GM12878 (cell line): ENCODE results near the gene TTL. TPM values are rescaled to one million over a fixed set of nuclear protein-coding genes. Genes with fewer than 3 reads are reported as not detected.

ENCODE experiments used
- ATAC-seq: fragments of 200-7000 bp; cut with Tn5 transposase; 3 replicates; pipeline ENCODE4 v1.9.1; 2020; ENCODE audit warnings: mild to moderate bottlenecking, moderate library complexity
- BruUV-seq: library from RNA; stranded (reverse); fragments of 400-500 nt; replicated peaks from 2 replicates; lab custom pipeline; 2021; lab: Mats Ljungman, UMichigan
- CTCF ChIA-PET: fragments of 300-600 bp; sonication (Branson Sonifier 250); formaldehyde crosslinking; extraction: SDS; loops from one replicate; lab custom pipeline; 2021; ENCODE audit warnings: inconsistent platforms; lab: Yijun Ruan, JAX
- POLR2A ChIA-PET: fragments of 350-600 bp; formaldehyde crosslinking; extraction: SDS; loops from one replicate; lab custom pipeline; 2021; ENCODE audit warnings: inconsistent platforms; lab: Charles Lee
- RAD21 ChIA-PET: fragments of 300-600 bp; sonication (Branson Sonifier 250); formaldehyde crosslinking; loops from one replicate; lab custom pipeline; 2023; ENCODE audit warnings: antibody characterized with exemption; ENCODE audit not compliant: unreplicated experiment; lab: Charles Lee
- SMC1A ChIA-PET: fragments of 300-600 bp; sonication (Branson Sonifier 250); formaldehyde crosslinking; loops from one replicate; lab custom pipeline; 2023; ENCODE audit not compliant: unreplicated experiment, uncharacterized antibody; lab: Charles Lee
- DNase-seq: peaks from one replicate; pipeline ENCODE4 v3.0.0-alpha.2; 2011; ENCODE audit warnings: low read depth, low spot score
- FAIRE-seq: peaks from 3 replicates; lab custom pipeline; 2011; peaks lifted over from hg19 to GRCh38; lab: Jason Lieb, UNC
- H2AFZ ChIP-seq: 2 replicates; pipeline ENCODE4 v1.6.0; 2011; ENCODE audit warnings: low read depth, low read length, control low read depth; ENCODE audit not compliant: control insufficient read depth
- H3K27ac ChIP-seq: 2 replicates; pipeline ENCODE4 v1.5.1; 2011; ENCODE audit warnings: control low read depth; ENCODE audit not compliant: control insufficient read depth, insufficient read depth
- H3K27me3 ChIP-seq, 2 experiments: replicated peaks in 1 of 2; 2 replicates each; pipeline versions ENCODE4 v1.6.0 to v1.6.1; 2011; ENCODE audit warnings: low read length in 1 of 2; ENCODE audit not compliant: control insufficient read depth in 2 of 2, insufficient read depth in 2 of 2
- H3K36me3 ChIP-seq, 2 experiments: 2 replicates each; pipeline ENCODE4 v1.5.1; 2011; ENCODE audit warnings: low read length in 1 of 2; ENCODE audit not compliant: control insufficient read depth in 2 of 2, insufficient read depth in 2 of 2
- H3K4me1 ChIP-seq: 2 replicates; pipeline ENCODE4 v1.6.1; 2011; ENCODE audit warnings: mild to moderate bottlenecking, low read length, moderate library complexity, mixed read lengths; ENCODE audit not compliant: control insufficient read depth, insufficient read depth
- H3K4me2 ChIP-seq: 2 replicates; pipeline ENCODE4 v1.6.0; 2011; ENCODE audit warnings: control low read depth; ENCODE audit not compliant: control insufficient read depth, insufficient read depth
- H3K4me3 ChIP-seq: fragments of 200-600 bp; sonication (generic); 2 replicates; pipeline ENCODE4 v1.5.1; 2016
- H3K79me2 ChIP-seq: 2 replicates; pipeline ENCODE4 v1.6.0; 2011; ENCODE audit warnings: low read length; ENCODE audit not compliant: control insufficient read depth, insufficient read depth
- H3K9ac ChIP-seq: 2 replicates; pipeline ENCODE4 v1.8.0; 2011; ENCODE audit warnings: low read length, control low read depth, mixed read lengths; ENCODE audit not compliant: control insufficient read depth, insufficient read depth
- H3K9me3 ChIP-seq: replicated peaks from 3 replicates; pipeline ENCODE4 v1.5.1; 2011; ENCODE audit warnings: mild to moderate bottlenecking, low read length; ENCODE audit not compliant: control insufficient read depth, insufficient read depth
- H4K20me1 ChIP-seq: 2 replicates; pipeline ENCODE4 v1.6.0; 2011; ENCODE audit not compliant: control insufficient read depth, insufficient read depth
- CHD2 ChIP-seq: IDR thresholded peaks from 2 replicates; pipeline ENCODE4 v1.6.1; 2011; ENCODE audit warnings: low read depth, low read length, improper control_type of control experiment, borderline replicate concordance
- E2F8 ChIP-seq: fragments of 450-650 bp; IDR thresholded peaks from 2 replicates; pipeline ENCODE4 v1.6.1; 2018; ENCODE audit warnings: mild to moderate bottlenecking, low read depth, moderate library complexity; ENCODE audit not compliant: partially characterized antibody
- HDAC2 ChIP-seq: fragments of 200-600 bp; sonication (generic); IDR thresholded peaks from 2 replicates; pipeline ENCODE4 v1.6.1; 2017
- KAT2A ChIP-seq: conservative IDR thresholded peaks from 2 replicates; pipeline ENCODE4 v1.6.1; 2011; ENCODE audit warnings: low read depth, low read length; ENCODE audit not compliant: control insufficient read depth
- MXI1 ChIP-seq: fragments of 150-350 bp; IDR thresholded peaks from 2 replicates; pipeline ENCODE4 v1.6.1; 2011; ENCODE audit warnings: low read depth, mild to moderate bottlenecking, inconsistent platforms, low read length, improper control_type of control experiment
- POLR2AphosphoS5 ChIP-seq: IDR thresholded peaks from 2 replicates; pipeline ENCODE4 v1.6.1; 2011; ENCODE audit warnings: mild to moderate bottlenecking, low read length, inconsistent platforms
- RAD21 ChIP-seq: IDR thresholded peaks from 2 replicates; pipeline ENCODE4 v1.6.1; 2011; ENCODE audit warnings: mild to moderate bottlenecking, low read depth, low read length, moderate library complexity; ENCODE audit not compliant: insufficient read depth
- SREBF2 ChIP-seq: IDR thresholded peaks from 2 replicates; pipeline ENCODE4 v1.6.1; 2012; ENCODE audit warnings: mild to moderate bottlenecking, low read length
- USF2 ChIP-seq: IDR thresholded peaks from 2 replicates; pipeline ENCODE4 v1.6.1; 2011; ENCODE audit warnings: low read depth, low read length, improper control_type of control experiment, borderline replicate concordance
- YY1 ChIP-seq: IDR thresholded peaks from 2 replicates; pipeline ENCODE4 v1.6.1; 2011; ENCODE audit warnings: low read depth, mild to moderate bottlenecking, low read length
- ZNF217 ChIP-seq: fragments of 450-650 bp; IDR thresholded peaks from 2 replicates; pipeline ENCODE4 v1.6.1; 2017; ENCODE audit warnings: antibody characterized with exemption, mild to moderate bottlenecking
- WGBS: methylation state at CpG from one replicate; pipeline ENCODE4 v1.1.6; 2016; ENCODE audit warnings: low lambda C conversion rate; ENCODE audit not compliant: insufficient replicate concordance, insufficient coverage; ENCODE audit errors: missing lambda C conversion rate; 5-methylcytosine and 5-hydroxymethylcytosine counted together
- in situ Hi-C: fragments of 300-500 bp; cut with MboI; formaldehyde crosslinking; loops from 9 replicates; pipeline ENCODE4 v1.14.3; 2018; ENCODE audit warnings: mixed read lengths
- intact Hi-C: fragments of 100-400 bp; cut with micrococcal nuclease; formaldehyde crosslinking; loops from one replicate; pipeline ENCODE4 v1.14.2; 2022; ENCODE audit not compliant: unreplicated experiment
- polyA plus RNA-seq, 11 experiments: library from polyadenylated mRNA; depleted of rRNA in 4 of 11; unstranded in 6 of 11; stranded (reverse) in 5 of 11; fragments of >200 nt; fragmentation: Nextera tagmentation in 4 of 11; fragmentation: Illumina TruSeq in 1 of 11; extraction: Ambion mirVana in 4 of 11; extraction: Trizol in 1 of 11; gene quantifications; 1 replicate in 1 of 11; 2 replicates in 10 of 11; pipeline versions ENCODE4 v1.2.1 to v1.2.3, GENCODE V29; 2011 to 2016; ENCODE audit warnings: inconsistent platforms in 2 of 11, missing spikeins in 2 of 11, low read depth in 1 of 11
- small RNA-seq: library from RNA; depleted of rRNA; stranded (forward); fragments of <200 nt; gene quantifications from one replicate; pipeline ENCODE3, GENCODE V24; 2014
- total RNA-seq, 4 experiments: library from RNA; depleted of rRNA in 3 of 4; stranded (reverse); fragments of >200 nt in 3 of 4; fragmentation: Illumina TruSeq in 1 of 4; extraction: Trizol in 1 of 4; gene quantifications; 2 replicates each; pipeline versions ENCODE4 v1.2.1 to v1.2.3, GENCODE V29; 2013 to 2021

The TTL gene
- total and polyA plus RNA-seq, 10 of the 15 experiments (the other 5 are each of a cell fraction or from before 2014, with no cell fraction given): 3.9 to 27.1 (median 16.1) TPM

GRCh38 chr2:112588611-112589045 is 106.7 kb downstream of the TTL start:
- CTCF ChIA-PET: no interaction called here
- WGBS: 86% methylated on average over 6 of the region's 6 CpGs
- FAIRE-seq (no peak), ATAC-seq (no peak), DNase-seq (no peak)
- H3K27me3 ChIP-seq: no peaks in the 10 kb centered on the region; a peak in 1 of 4 replicates
- TF ChIP-seq MXI1 (no peak), SREBF2 (no peak), E2F8 (no peak), POLR2AphosphoS5 (no peak), RAD21 (no peak), HDAC2 (no peak), YY1 (no peak), USF2 (no peak), CHD2 (no peak), KAT2A (no peak), ZNF217 (no peak)
- H3K36me3 ChIP-seq: peaks cover 0 to 9% of the 10 kb centered on the region in 2 experiments; a peak in 1 of 4 replicates
- no peak overlapping the region for H3K4me3 ChIP-seq
- no TSS peak for BruUV-seq
- RAD21 ChIA-PET: no interaction called here
- H3K79me2 ChIP-seq: peaks cover 11% of the 10 kb centered on the region
- no peak overlapping the region for H3K9ac ChIP-seq
- intact Hi-C loops: no loop called here
- H3K4me2 ChIP-seq: no peak overlapping the region
- peaks cover 10% of the 10 kb centered on the region for H3K4me1 ChIP-seq
- H3K27ac ChIP-seq: no peak overlapping the region
- H3K9me3 ChIP-seq: no peaks in the 10 kb centered on the region
- no peaks in the 10 kb centered on the region for H4K20me1 ChIP-seq
- no peak overlapping the region for H2AFZ ChIP-seq
- in situ Hi-C loops: no loop called here
- POLR2A ChIA-PET: interaction anchor here (0.5 to 0.7 kb wide), 2 partner anchors 68 to 106 kb away, joined by 3 to 5 read pairs; no protein-coding TSS in a partner anchor
- SMC1A ChIA-PET: no interaction called here

Small RNA genes lying within 50 kb of the gene (small RNA-seq; reads per million reads assigned to genes)
- not detected for gene RF00019

Other genes with a start within 250 kb of the TTL start
- 13.9 and 16.8 TPM in 2 replicates for gene ZC3H8, start 227.1 kb upstream of the TTL start, total RNA-seq (2014; rRNA removed)
- gene ZC3H8, start 227.1 kb upstream of the TTL start, total RNA-seq (2014; rRNA removed; fragmentation: Illumina TruSeq; extraction: Trizol): 25.7 and 28.4 TPM in 2 replicates
- 9.9 and 11.6 TPM in 2 replicates for gene ZC3H8, start 227.1 kb upstream of the TTL start, total RNA-seq (2021)
- 10.2 and 16.3 TPM in 2 replicates for gene ZC3H8, start 227.1 kb upstream of the TTL start, polyA plus RNA-seq (2011; rRNA removed)
- 23.8 and 31.7 TPM in 2 replicates for gene ZC3H8, start 227.1 kb upstream of the TTL start, polyA plus RNA-seq (2014; fragmentation: Illumina TruSeq; extraction: Trizol)
- gene ZC3H8, start 227.1 kb upstream of the TTL start, polyA plus RNA-seq (2014; fragmentation: Nextera tagmentation; extraction: Ambion mirVana): 10 to 100 TPM; 16.5 to 16.6 TPM
- gene ZC3H8, start 227.1 kb upstream of the TTL start, polyA plus RNA-seq (2014; rRNA removed): 16.8 and 22.3 TPM in 2 replicates
- 10 to 100 TPM; 24.7 to 25.4 TPM for gene ZC3H8, start 227.1 kb upstream of the TTL start, polyA plus RNA-seq (2016; fragmentation: Nextera tagmentation; extraction: Ambion mirVana)
- 2.1 and 2.9 TPM in 2 replicates for gene ZC3H6, start 206.6 kb upstream of the TTL start, total RNA-seq (2014; rRNA removed)
- gene ZC3H6, start 206.6 kb upstream of the TTL start, total RNA-seq (2014; rRNA removed; fragmentation: Illumina TruSeq; extraction: Trizol): 4.4 and 4.6 TPM in 2 replicates
- 4.7 and 5.0 TPM in 2 replicates for gene ZC3H6, start 206.6 kb upstream of the TTL start, total RNA-seq (2021)
- 1.9 and 2.4 TPM in 2 replicates for gene ZC3H6, start 206.6 kb upstream of the TTL start, polyA plus RNA-seq (2011; rRNA removed)
- gene ZC3H6, start 206.6 kb upstream of the TTL start, polyA plus RNA-seq (2014; fragmentation: Illumina TruSeq; extraction: Trizol): 2.7 and 2.8 TPM in 2 replicates
- gene ZC3H6, start 206.6 kb upstream of the TTL start, polyA plus RNA-seq (2014; fragmentation: Nextera tagmentation; extraction: Ambion mirVana): 1 to 10 TPM in 1 of 2 experiments, under 1 TPM in 1; 0.53 to 1.2 TPM
- 1.9 and 2.0 TPM in 2 replicates for gene ZC3H6, start 206.6 kb upstream of the TTL start, polyA plus RNA-seq (2014; rRNA removed)
- 1 to 10 TPM in 1 of 2 experiments, under 1 TPM in 1; 0.70 to 1.1 TPM for gene ZC3H6, start 206.6 kb upstream of the TTL start, polyA plus RNA-seq (2016; fragmentation: Nextera tagmentation; extraction: Ambion mirVana)
- gene RGPD8, start 48.5 kb upstream of the TTL start, total RNA-seq (2014; rRNA removed): 6.4 and 7.4 TPM in 2 replicates
- 9.6 and 11.1 TPM in 2 replicates for gene RGPD8, start 48.5 kb upstream of the TTL start, total RNA-seq (2014; rRNA removed; fragmentation: Illumina TruSeq; extraction: Trizol)
- gene RGPD8, start 48.5 kb upstream of the TTL start, total RNA-seq (2021): 6.5 and 7.3 TPM in 2 replicates
- 2.2 and 3.1 TPM in 2 replicates for gene RGPD8, start 48.5 kb upstream of the TTL start, polyA plus RNA-seq (2011; rRNA removed)
- gene RGPD8, start 48.5 kb upstream of the TTL start, polyA plus RNA-seq (2014; fragmentation: Illumina TruSeq; extraction: Trizol): 6.1 and 8.6 TPM in 2 replicates
- under 1 TPM; 0.24 to 0.40 TPM for gene RGPD8, start 48.5 kb upstream of the TTL start, polyA plus RNA-seq (2014; fragmentation: Nextera tagmentation; extraction: Ambion mirVana)
- gene RGPD8, start 48.5 kb upstream of the TTL start, polyA plus RNA-seq (2014; rRNA removed): 3.5 and 3.6 TPM in 2 replicates
- 1 to 10 TPM; 4.2 to 4.3 TPM for gene RGPD8, start 48.5 kb upstream of the TTL start, polyA plus RNA-seq (2016; fragmentation: Nextera tagmentation; extraction: Ambion mirVana)
- gene POLR1B, start 60.3 kb downstream of the TTL start, total RNA-seq (2014; rRNA removed): 30.1 and 31.2 TPM in 2 replicates
- 36.7 and 37.8 TPM in 2 replicates for gene POLR1B, start 60.3 kb downstream of the TTL start, total RNA-seq (2014; rRNA removed; fragmentation: Illumina TruSeq; extraction: Trizol)
- gene POLR1B, start 60.3 kb downstream of the TTL start, total RNA-seq (2021): 45.1 and 55.8 TPM in 2 replicates
- 35.7 and 38.6 TPM in 2 replicates for gene POLR1B, start 60.3 kb downstream of the TTL start, polyA plus RNA-seq (2011; rRNA removed)
- 33.6 and 37.9 TPM in 2 replicates for gene POLR1B, start 60.3 kb downstream of the TTL start, polyA plus RNA-seq (2014; fragmentation: Illumina TruSeq; extraction: Trizol)
- gene POLR1B, start 60.3 kb downstream of the TTL start, polyA plus RNA-seq (2014; fragmentation: Nextera tagmentation; extraction: Ambion mirVana): 10 to 100 TPM; 13.4 to 14.3 TPM
- gene POLR1B, start 60.3 kb downstream of the TTL start, polyA plus RNA-seq (2014; rRNA removed): 27.4 and 36.1 TPM in 2 replicates
- gene POLR1B, start 60.3 kb downstream of the TTL start, polyA plus RNA-seq (2016; fragmentation: Nextera tagmentation; extraction: Ambion mirVana): 10 to 100 TPM; 46.7 to 47.2 TPM
- 25.7 and 37.2 TPM in 2 replicates for gene CHCHD5, start 102.5 kb downstream of the TTL start, total RNA-seq (2014; rRNA removed)
- 21.5 and 22.9 TPM in 2 replicates for gene CHCHD5, start 102.5 kb downstream of the TTL start, total RNA-seq (2014; rRNA removed; fragmentation: Illumina TruSeq; extraction: Trizol)
- 40.6 and 43.1 TPM in 2 replicates for gene CHCHD5, start 102.5 kb downstream of the TTL start, total RNA-seq (2021)
- gene CHCHD5, start 102.5 kb downstream of the TTL start, polyA plus RNA-seq (2011; rRNA removed): 10.0 and 18.5 TPM in 2 replicates
- gene CHCHD5, start 102.5 kb downstream of the TTL start, polyA plus RNA-seq (2014; fragmentation: Illumina TruSeq; extraction: Trizol): 2.7 and 16.4 TPM in 2 replicates
- gene CHCHD5, start 102.5 kb downstream of the TTL start, polyA plus RNA-seq (2014; fragmentation: Nextera tagmentation; extraction: Ambion mirVana): 10 to 100 TPM; 65.1 to 85.6 TPM
- gene CHCHD5, start 102.5 kb downstream of the TTL start, polyA plus RNA-seq (2014; rRNA removed): 47.4 and 56.8 TPM in 2 replicates
- 100 to 1,000 TPM; 104 to 118 TPM for gene CHCHD5, start 102.5 kb downstream of the TTL start, polyA plus RNA-seq (2016; fragmentation: Nextera tagmentation; extraction: Ambion mirVana)
- 39.0 and 42.2 TPM in 2 replicates for gene SLC20A1, start 163.8 kb downstream of the TTL start, total RNA-seq (2014; rRNA removed)
- gene SLC20A1, start 163.8 kb downstream of the TTL start, total RNA-seq (2014; rRNA removed; fragmentation: Illumina TruSeq; extraction: Trizol): 40.5 and 41.2 TPM in 2 replicates
- 50.5 and 59.1 TPM in 2 replicates for gene SLC20A1, start 163.8 kb downstream of the TTL start, total RNA-seq (2021)
- gene SLC20A1, start 163.8 kb downstream of the TTL start, polyA plus RNA-seq (2011; rRNA removed): 45.3 and 48.6 TPM in 2 replicates
- 46.8 and 59.1 TPM in 2 replicates for gene SLC20A1, start 163.8 kb downstream of the TTL start, polyA plus RNA-seq (2014; fragmentation: Illumina TruSeq; extraction: Trizol)
- gene SLC20A1, start 163.8 kb downstream of the TTL start, polyA plus RNA-seq (2014; fragmentation: Nextera tagmentation; extraction: Ambion mirVana): 10 to 100 TPM; 21.2 to 22.6 TPM
- 37.6 and 39.8 TPM in 2 replicates for gene SLC20A1, start 163.8 kb downstream of the TTL start, polyA plus RNA-seq (2014; rRNA removed)
- gene SLC20A1, start 163.8 kb downstream of the TTL start, polyA plus RNA-seq (2016; fragmentation: Nextera tagmentation; extraction: Ambion mirVana): 10 to 100 TPM; 46.9 to 49.5 TPM
- 0.34 and 0.38 TPM in 2 replicates for gene NT5DC4, start 238.9 kb downstream of the TTL start, total RNA-seq (2014; rRNA removed)
- 0.18 TPM in 1 of 2 replicates, not detected in the other for gene NT5DC4, start 238.9 kb downstream of the TTL start, total RNA-seq (2014; rRNA removed; fragmentation: Illumina TruSeq; extraction: Trizol)
- 0.85 TPM in 1 of 2 replicates, not detected in the other for gene NT5DC4, start 238.9 kb downstream of the TTL start, total RNA-seq (2021)
- gene NT5DC4, start 238.9 kb downstream of the TTL start, polyA plus RNA-seq (2011; rRNA removed): 1.6 and 2.7 TPM in 2 replicates
- gene NT5DC4, start 238.9 kb downstream of the TTL start, polyA plus RNA-seq (2014; fragmentation: Illumina TruSeq; extraction: Trizol): 0.04 and 0.10 TPM in 2 replicates
- 1 to 10 TPM in 1 of 2 experiments, under 1 TPM in 1; 0.31 to 2.6 TPM for gene NT5DC4, start 238.9 kb downstream of the TTL start, polyA plus RNA-seq (2014; fragmentation: Nextera tagmentation; extraction: Ambion mirVana)
- 0.15 and 0.51 TPM in 2 replicates for gene NT5DC4, start 238.9 kb downstream of the TTL start, polyA plus RNA-seq (2014; rRNA removed)
- gene NT5DC4, start 238.9 kb downstream of the TTL start, polyA plus RNA-seq (2016; fragmentation: Nextera tagmentation; extraction: Ambion mirVana): under 1 TPM; 0.11 to 0.13 TPM